ENCODE measurements around the gene RABEP2. TPM values are rescaled to one million over a fixed set of nuclear protein-coding genes. Genes with fewer than 3 reads are reported as not detected.

The RABEP2 gene
- total RNA-seq, 1 experiment from 2014 or later: 17.6 TPM

- Histone ChIP-seq H3K27me3 (replicated peaks; ENCODE audit: insufficient read depth, low read depth, low read length, poor library complexity) (no peaks in the 10 kb centered on the region), H3K27ac (ENCODE audit: low read depth, low read length, poor library complexity, severe bottlenecking) (no peak overlapping the region), H3K36me3 (ENCODE audit: insufficient read depth, low read length, poor library complexity, severe bottlenecking) (no peaks in the 10 kb centered on the region), H3K4me1 (ENCODE audit: insufficient read depth, low read length, poor library complexity, severe bottlenecking) (no peaks in the 10 kb centered on the region), H3K4me3 (ENCODE audit: low read depth, low read length, poor library complexity, severe bottlenecking) (no peak overlapping the region), H3K9me3 (ENCODE audit: low read depth, low read length, poor library complexity, severe bottlenecking) (no peaks in the 10 kb centered on the region)
- CTCF ChIA-PET: no interaction called here
- POLR2A ChIA-PET (ENCODE audit: low non-redundant PET): no interaction called here
- no peak for TF ChIP-seq CTCF (conservative IDR thresholded peaks at IDR 0.05; ENCODE audit: low read depth, low read length)
- TF ChIP-seq EZH2 (IDR thresholded peaks at IDR 0.05; ENCODE audit: borderline replicate concordance, low read depth, low read length, poor library complexity, severe bottlenecking): no peak
- BruUV-seq (replicated peaks): no TSS peak
- intact Hi-C loops (cut with micrococcal nuclease; ENCODE audit: unreplicated experiment): no loop called here
- DNase-seq (ENCODE audit: low spot score): no peak
Measured at GRCh38 chr16:28897826-28898225, 27.2 kb downstream of the RABEP2 start.

- no TSS peak for BruUV-seq (replicated peaks)
- Histone ChIP-seq H3K4me1 (ENCODE audit: insufficient read depth, low read length, poor library complexity, severe bottlenecking) (no peaks in the 10 kb centered on the region), H3K36me3 (ENCODE audit: insufficient read depth, low read length, poor library complexity, severe bottlenecking) (no peaks in the 10 kb centered on the region), H3K9me3 (ENCODE audit: low read depth, low read length, poor library complexity, severe bottlenecking) (no peaks in the 10 kb centered on the region), H3K27ac (ENCODE audit: low read depth, low read length, poor library complexity, severe bottlenecking) (no peak overlapping the region), H3K27me3 (replicated peaks; ENCODE audit: insufficient read depth, low read depth, low read length, poor library complexity) (no peaks in the 10 kb centered on the region), H3K4me3 (ENCODE audit: low read depth, low read length, poor library complexity, severe bottlenecking) (no peak overlapping the region)
- POLR2A ChIA-PET (ENCODE audit: low non-redundant PET): no interaction called here
- TF ChIP-seq EZH2 (IDR thresholded peaks at IDR 0.05; ENCODE audit: borderline replicate concordance, low read depth, low read length, poor library complexity, severe bottlenecking) (no peak), CTCF (conservative IDR thresholded peaks at IDR 0.05; ENCODE audit: low read depth, low read length) (no peak)
- no peak for DNase-seq (ENCODE audit: low spot score)
- CTCF ChIA-PET: no interaction called here
- intact Hi-C loops (cut with micrococcal nuclease; ENCODE audit: unreplicated experiment): no loop called here
Measured at GRCh38 chr16:28895609-28896008, 29.4 kb downstream of the RABEP2 start.

- Histone ChIP-seq H3K9me3 (ENCODE audit: low read depth, low read length, poor library complexity, severe bottlenecking) (no peaks in the 10 kb centered on the region), H3K36me3 (ENCODE audit: insufficient read depth, low read length, poor library complexity, severe bottlenecking) (no peaks in the 10 kb centered on the region), H3K27ac (ENCODE audit: low read depth, low read length, poor library complexity, severe bottlenecking) (no peak overlapping the region), H3K4me1 (ENCODE audit: insufficient read depth, low read length, poor library complexity, severe bottlenecking) (no peaks in the 10 kb centered on the region), H3K27me3 (replicated peaks; ENCODE audit: insufficient read depth, low read depth, low read length, poor library complexity) (no peaks in the 10 kb centered on the region), H3K4me3 (ENCODE audit: low read depth, low read length, poor library complexity, severe bottlenecking) (no peak overlapping the region)
- intact Hi-C loops (cut with micrococcal nuclease; ENCODE audit: unreplicated experiment): no loop called here
- ChIA-PET POLR2A (ENCODE audit: low non-redundant PET) (no interaction called here), CTCF (interaction anchor here (0.6 kb wide), 1 partner anchor 74 kb away, joined by 3 read pairs; no protein-coding TSS in a partner anchor)
- no TSS peak for BruUV-seq (replicated peaks)
- TF ChIP-seq EZH2 (IDR thresholded peaks at IDR 0.05; ENCODE audit: borderline replicate concordance, low read depth, low read length, poor library complexity, severe bottlenecking) (no peak), CTCF (conservative IDR thresholded peaks at IDR 0.05; ENCODE audit: low read depth, low read length) (no peak)
- DNase-seq (ENCODE audit: low spot score): no peak
Measured at GRCh38 chr16:28893291-28893690, 31.7 kb downstream of the RABEP2 start.
